ENCODE data around the gene GORASP2.

- no peak for TF ChIP-seq EZH2 (IDR thresholded peaks at IDR 0.05)
- TF ChIP-seq POLR2AphosphoS5 (IDR thresholded peaks at IDR 0.05; ENCODE audit: borderline replicate concordance, low read depth, low read length): no peak
- no peak for TF ChIP-seq FOXP2 (optimal IDR thresholded peaks at IDR 0.05; ENCODE audit: control extremely low read depth, extremely low read length, insufficient read depth)
These were observed 17.7 kb upstream of the GORASP2 start for GRCh38 chr2:170911314-170911889.
